ENCODE results near the gene ZG16.
"Not testable (repeated sequence)": the region's sequence is repeated elsewhere in the genome, so short reads cannot be mapped to it uniquely, and the experiment has no call there.

The ZG16 gene

DNA sequence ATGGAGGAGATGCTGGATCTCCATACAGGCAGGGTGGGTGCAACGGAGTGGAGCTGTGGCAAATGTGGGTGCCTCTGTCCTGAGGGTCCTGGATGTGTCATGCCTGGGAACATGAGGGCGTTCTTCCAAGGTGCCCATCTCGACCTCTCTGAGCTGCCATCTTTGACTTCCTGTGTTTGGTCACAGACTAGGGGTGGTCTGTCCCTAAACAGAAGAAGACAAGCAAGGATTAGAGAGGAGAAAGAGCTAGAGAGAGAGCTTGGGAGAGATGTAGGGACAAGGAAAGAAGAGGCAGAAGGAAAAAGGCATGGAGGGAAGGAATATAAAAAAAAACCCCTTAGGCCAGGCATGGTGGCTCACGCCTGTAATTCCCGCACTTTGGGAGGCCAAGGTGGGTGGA, 3.3 kb upstream of the ZG16 start:
- H3K36me3 ChIP-seq (replicated peaks; ENCODE audit: insufficient read depth, low read length) = no peaks in the 10 kb centered on the region
- H3K27ac ChIP-seq (ENCODE audit: low read length) = no peak overlapping the region
- DNase-seq = no peak
- H3F3A ChIP-seq (ENCODE audit: insufficient read depth, low read length) = no peaks in the 10 kb centered on the region
- no peak overlapping the region for H3K4me3 ChIP-seq (ENCODE audit: low read length)
- no peaks in the 10 kb centered on the region for H4K20me1 ChIP-seq (ENCODE audit: insufficient read depth, low read length)
- no peaks in the 10 kb centered on the region for H3K9me3 ChIP-seq (replicated peaks; ENCODE audit: insufficient read depth, low read length)
- H3K9ac ChIP-seq (ENCODE audit: low read length) = no peak overlapping the region
- H3K27me3 ChIP-seq (replicated peaks; ENCODE audit: insufficient read depth, low read length) = no peaks in the 10 kb centered on the region
- no peak overlapping the region for H3K4me2 ChIP-seq (ENCODE audit: low read depth, low read length)
- H2AFZ ChIP-seq (ENCODE audit: low read length) = no peak overlapping the region
- H3K4me1 ChIP-seq (ENCODE audit: low read length) = no peaks in the 10 kb centered on the region
- TF ChIP-seq EZH2phosphoT487 (IDR thresholded peaks at IDR 0.05; ENCODE audit: low read length) = no peak
- TF ChIP-seq, protein P1, sequence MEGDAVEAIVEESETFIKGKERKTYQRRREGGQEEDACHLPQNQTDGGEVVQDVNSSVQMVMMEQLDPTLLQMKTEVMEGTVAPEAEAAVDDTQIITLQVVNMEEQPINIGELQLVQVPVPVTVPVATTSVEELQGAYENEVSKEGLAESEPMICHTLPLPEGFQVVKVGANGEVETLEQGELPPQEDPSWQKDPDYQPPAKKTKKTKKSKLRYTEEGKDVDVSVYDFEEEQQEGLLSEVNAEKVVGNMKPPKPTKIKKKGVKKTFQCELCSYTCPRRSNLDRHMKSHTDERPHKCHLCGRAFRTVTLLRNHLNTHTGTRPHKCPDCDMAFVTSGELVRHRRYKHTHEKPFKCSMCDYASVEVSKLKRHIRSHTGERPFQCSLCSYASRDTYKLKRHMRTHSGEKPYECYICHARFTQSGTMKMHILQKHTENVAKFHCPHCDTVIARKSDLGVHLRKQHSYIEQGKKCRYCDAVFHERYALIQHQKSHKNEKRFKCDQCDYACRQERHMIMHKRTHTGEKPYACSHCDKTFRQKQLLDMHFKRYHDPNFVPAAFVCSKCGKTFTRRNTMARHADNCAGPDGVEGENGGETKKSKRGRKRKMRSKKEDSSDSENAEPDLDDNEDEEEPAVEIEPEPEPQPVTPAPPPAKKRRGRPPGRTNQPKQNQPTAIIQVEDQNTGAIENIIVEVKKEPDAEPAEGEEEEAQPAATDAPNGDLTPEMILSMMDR (IDR thresholded peaks at IDR 0.05; ENCODE audit: low read length) = no peak
- no peak for TF ChIP-seq EZH2 (optimal IDR thresholded peaks at IDR 0.05; ENCODE audit: low read depth, low read length)
- H3K79me2 ChIP-seq (ENCODE audit: low read length) = no peaks in the 10 kb centered on the region
- H3K9me2 ChIP-seq (replicated peaks; ENCODE audit: insufficient read depth, low read length) = no peaks in the 10 kb centered on the region

DNA sequence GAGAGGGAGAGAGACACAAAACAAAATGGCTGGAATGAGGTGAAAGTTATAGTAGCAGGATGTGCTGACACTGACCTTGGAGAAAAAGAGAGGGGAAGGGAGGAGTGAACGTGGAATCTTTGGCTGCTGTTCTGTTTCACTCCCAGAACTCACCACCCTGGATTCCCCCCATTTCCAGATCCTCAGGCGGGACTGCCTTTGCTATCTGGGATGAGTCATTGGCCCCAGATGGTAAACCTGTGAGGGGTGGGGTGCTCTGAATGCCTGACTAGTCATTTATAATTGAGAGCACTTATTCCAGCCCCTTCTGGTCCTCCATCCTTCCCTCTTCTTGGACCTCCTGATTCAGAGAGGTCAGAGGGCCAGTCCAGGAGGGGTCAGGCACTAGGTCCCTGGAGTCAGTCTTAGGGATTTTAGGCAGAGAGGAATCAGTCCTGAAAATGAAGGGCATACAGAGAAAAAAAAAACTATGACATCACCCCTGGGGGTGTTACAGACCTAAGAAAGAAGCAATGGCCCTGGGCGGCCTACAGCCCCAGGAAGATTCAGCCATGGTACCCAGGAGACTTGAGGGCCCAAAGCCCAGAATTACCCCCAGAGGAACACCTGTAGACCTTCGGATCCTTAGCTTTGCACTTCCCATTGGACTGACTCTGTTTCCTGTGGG, 2.2 kb upstream of the ZG16 start:
- Histone ChIP-seq H3K79me2 (ENCODE audit: low read length) (no peaks in the 10 kb centered on the region), H3K9me2 (replicated peaks; ENCODE audit: insufficient read depth, low read length) (no peaks in the 10 kb centered on the region), H3K27ac (ENCODE audit: low read length) (no peak overlapping the region), H3K4me3 (ENCODE audit: low read length) (no peak overlapping the region), H3F3A (ENCODE audit: insufficient read depth, low read length) (no peaks in the 10 kb centered on the region), H3K9ac (ENCODE audit: low read length) (no peak overlapping the region), H3K4me1 (ENCODE audit: low read length) (no peaks in the 10 kb centered on the region), H3K4me2 (ENCODE audit: low read depth, low read length) (no peak overlapping the region), H4K20me1 (ENCODE audit: insufficient read depth, low read length) (no peaks in the 10 kb centered on the region), H3K27me3 (replicated peaks; ENCODE audit: insufficient read depth, low read length) (no peaks in the 10 kb centered on the region), H3K36me3 (replicated peaks; ENCODE audit: insufficient read depth, low read length) (no peaks in the 10 kb centered on the region), H3K9me3 (replicated peaks; ENCODE audit: insufficient read depth, low read length) (no peaks in the 10 kb centered on the region), H2AFZ (ENCODE audit: low read length) (no peak overlapping the region)
- TF ChIP-seq, protein P1 (IDR thresholded peaks at IDR 0.05; ENCODE audit: low read length) = no peak
- TF ChIP-seq EZH2 (optimal IDR thresholded peaks at IDR 0.05; ENCODE audit: low read depth, low read length) = no peak
- TF ChIP-seq EZH2phosphoT487 (IDR thresholded peaks at IDR 0.05; ENCODE audit: low read length) = no peak
- no peak for DNase-seq

DNA sequence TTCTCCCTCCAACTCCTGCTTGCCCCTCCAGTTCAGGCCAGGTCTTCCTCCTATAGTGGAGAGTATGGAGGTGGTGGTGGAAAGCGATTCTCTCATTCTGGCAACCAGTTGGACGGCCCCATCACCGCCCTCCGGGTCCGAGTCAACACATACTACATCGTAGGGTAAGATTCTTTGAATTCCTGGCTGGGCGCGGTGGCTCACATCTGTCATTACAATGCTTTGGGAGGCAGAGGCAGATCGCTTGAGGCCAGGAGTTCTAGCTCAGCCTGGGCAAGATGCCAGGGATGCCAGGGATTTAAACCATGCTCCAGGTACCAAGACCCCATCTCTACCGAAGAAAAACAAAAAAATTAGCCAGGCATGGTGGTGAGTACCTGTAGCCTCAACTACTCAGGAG, 1.4 kb downstream of the ZG16 start:
- no peaks in the 10 kb centered on the region for H3K9me3 ChIP-seq (replicated peaks; ENCODE audit: insufficient read depth, low read length)
- no peak overlapping the region for H3K4me2 ChIP-seq (ENCODE audit: low read depth, low read length)
- no peaks in the 10 kb centered on the region for H3K27me3 ChIP-seq (replicated peaks; ENCODE audit: insufficient read depth, low read length)
- H3K9me2 ChIP-seq (replicated peaks; ENCODE audit: insufficient read depth, low read length) = no peaks in the 10 kb centered on the region
- H3F3A ChIP-seq (ENCODE audit: insufficient read depth, low read length) = no peaks in the 10 kb centered on the region
- no peak for DNase-seq
- H2AFZ ChIP-seq (ENCODE audit: low read length) = no peak overlapping the region
- no peaks in the 10 kb centered on the region for H4K20me1 ChIP-seq (ENCODE audit: insufficient read depth, low read length)
- no peak overlapping the region for H3K9ac ChIP-seq (ENCODE audit: low read length)
- H3K36me3 ChIP-seq (replicated peaks; ENCODE audit: insufficient read depth, low read length) = no peaks in the 10 kb centered on the region
- H3K4me1 ChIP-seq (ENCODE audit: low read length) = no peaks in the 10 kb centered on the region
- H3K27ac ChIP-seq (ENCODE audit: low read length) = no peak overlapping the region
- H3K79me2 ChIP-seq (ENCODE audit: low read length) = no peaks in the 10 kb centered on the region
- TF ChIP-seq, protein P1 (IDR thresholded peaks at IDR 0.05; ENCODE audit: low read length) = no peak
- TF ChIP-seq EZH2 (optimal IDR thresholded peaks at IDR 0.05; ENCODE audit: low read depth, low read length) = no peak
- TF ChIP-seq EZH2phosphoT487 (IDR thresholded peaks at IDR 0.05; ENCODE audit: low read length) = no peak
- no peak overlapping the region for H3K4me3 ChIP-seq (ENCODE audit: low read length)

DNA sequence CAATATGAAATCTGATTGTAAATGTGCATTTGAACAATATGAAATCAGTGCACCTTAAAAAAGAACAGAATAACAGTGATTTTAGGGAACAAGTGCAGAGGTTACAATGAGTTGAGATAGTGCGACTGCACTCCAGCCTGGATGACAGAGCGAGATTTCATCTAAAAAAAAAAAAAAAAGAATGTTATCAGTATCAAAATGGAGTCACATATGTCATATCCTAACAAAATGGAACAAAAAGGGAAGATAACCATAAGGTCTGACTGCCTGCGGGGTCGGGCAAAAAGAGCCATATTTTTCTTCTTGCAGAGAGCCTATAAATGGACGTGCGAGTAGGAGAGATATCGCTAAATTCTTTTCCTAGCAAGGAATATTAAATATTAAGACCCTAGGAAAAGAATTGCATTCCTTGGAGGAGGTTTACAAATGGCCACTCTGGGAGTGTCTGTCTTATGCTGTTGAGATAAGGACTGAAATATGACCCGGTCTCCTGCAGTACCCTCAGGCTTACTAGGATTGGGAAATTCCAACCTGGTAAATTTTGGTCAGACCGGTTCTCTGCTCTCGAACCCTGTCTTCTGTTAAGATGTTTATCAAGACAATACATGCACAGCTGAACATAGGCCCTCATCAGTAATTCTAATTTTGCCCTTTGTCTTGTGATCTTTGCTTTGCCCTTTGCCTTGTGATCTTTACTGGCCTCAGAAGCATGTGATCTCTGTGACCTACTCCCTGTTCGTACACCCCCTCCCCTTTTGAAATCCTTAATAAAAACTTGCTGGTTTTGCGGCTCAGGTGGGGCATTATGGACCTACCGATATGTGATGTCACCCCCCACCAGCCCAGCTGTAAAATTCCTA, 5.3 kb downstream of the ZG16 start:
- not testable (repeated sequence) for H3K27ac ChIP-seq (ENCODE audit: low read length); H3K27me3 ChIP-seq (replicated peaks; ENCODE audit: insufficient read depth, low read length); H3K4me3 ChIP-seq (ENCODE audit: low read length); H2AFZ ChIP-seq (ENCODE audit: low read length); H3K36me3 ChIP-seq (replicated peaks; ENCODE audit: insufficient read depth, low read length); H3F3A ChIP-seq (ENCODE audit: insufficient read depth, low read length); DNase-seq; H3K9me2 ChIP-seq (replicated peaks; ENCODE audit: insufficient read depth, low read length); H3K79me2 ChIP-seq (ENCODE audit: low read length); H3K4me2 ChIP-seq (ENCODE audit: low read depth, low read length); H3K9me3 ChIP-seq (replicated peaks; ENCODE audit: insufficient read depth, low read length); H4K20me1 ChIP-seq (ENCODE audit: insufficient read depth, low read length); H3K4me1 ChIP-seq (ENCODE audit: low read length); H3K9ac ChIP-seq (ENCODE audit: low read length)

All from MM.1S (cell line).